H9 (cell line): ENCODE data around the gene UFM1. TPM values are rescaled to one million over a fixed set of nuclear protein-coding genes. Genes with fewer than 3 reads are reported as not detected.

Experiments used
- DNase-seq: peaks from one replicate; pipeline ENCODE4 v3.0.0-alpha.2; 2017
- H2AFZ ChIP-seq: one replicate; pipeline ENCODE4 v1.6.1; 2013; ENCODE audit warnings: mild to moderate bottlenecking, low read length, control low read depth, moderate library complexity
- H2AK5ac ChIP-seq: 2 replicates; pipeline ENCODE4 v1.6.1; 2013; ENCODE audit warnings: low read length, control low read depth, mixed read lengths; ENCODE audit not compliant: insufficient read length
- H2BK120ac ChIP-seq: one replicate; pipeline ENCODE4 v1.6.1; 2013; ENCODE audit warnings: low read depth, mild to moderate bottlenecking, low read length, control low read depth, inconsistent platforms; ENCODE audit not compliant: poor library complexity, severe bottlenecking
- H2BK12ac ChIP-seq: 2 replicates; pipeline ENCODE4 v1.6.1; 2013; ENCODE audit warnings: low read length, control low read depth, mixed read lengths, low read depth; ENCODE audit not compliant: insufficient read length
- H2BK15ac ChIP-seq: 2 replicates; pipeline ENCODE4 v1.6.1; 2013; ENCODE audit warnings: low read depth, low read length, control low read depth
- H2BK20ac ChIP-seq: one replicate; pipeline ENCODE4 v1.6.1; 2013; ENCODE audit warnings: low read depth, mild to moderate bottlenecking, low read length, control low read depth, inconsistent platforms; ENCODE audit not compliant: poor library complexity, severe bottlenecking
- H2BK5ac ChIP-seq: 2 replicates; pipeline ENCODE4 v1.6.1; 2013; ENCODE audit warnings: low read length, control low read depth, mixed read lengths; ENCODE audit not compliant: insufficient read length
- H3K14ac ChIP-seq: 2 replicates; pipeline ENCODE4 v1.6.1; 2013; ENCODE audit warnings: low read length, control low read depth; ENCODE audit not compliant: insufficient read depth
- H3K18ac ChIP-seq: 2 replicates; pipeline ENCODE4 v1.6.1; 2013; ENCODE audit warnings: low read depth, mild to moderate bottlenecking, mixed read lengths, low read length, control low read depth; ENCODE audit not compliant: insufficient read length
- H3K23ac ChIP-seq: 2 replicates; pipeline ENCODE4 v1.6.1; 2013; ENCODE audit warnings: low read length, control low read depth, mixed read lengths, low read depth; ENCODE audit not compliant: insufficient read length
- H3K23me2 ChIP-seq: 2 replicates; pipeline ENCODE4 v1.6.1; 2013; ENCODE audit warnings: low read depth, mild to moderate bottlenecking, mixed read lengths, low read length, control low read depth; ENCODE audit not compliant: insufficient read length, poor library complexity, severe bottlenecking
- H3K27ac ChIP-seq: 2 replicates; pipeline ENCODE4 v1.5.1; 2013; ENCODE audit warnings: low read length, control low read depth, mixed read lengths, low read depth; ENCODE audit not compliant: insufficient read length
- H3K27me3 ChIP-seq: 2 replicates; pipeline ENCODE4 v1.6.1; 2013; ENCODE audit warnings: low read length, control low read depth, inconsistent platforms; ENCODE audit not compliant: insufficient read depth
- H3K4ac ChIP-seq: 2 replicates; pipeline ENCODE4 v1.6.1; 2013; ENCODE audit warnings: low read depth, mild to moderate bottlenecking, control low read depth, inconsistent platforms, low read length, moderate library complexity
- H3K4me1 ChIP-seq: 2 replicates; pipeline ENCODE4 v1.6.1; 2013; ENCODE audit warnings: low read length, control low read depth, inconsistent platforms; ENCODE audit not compliant: insufficient read depth
- H3K4me2 ChIP-seq: 2 replicates; pipeline ENCODE4 v1.6.1; 2013; ENCODE audit warnings: low read length, control low read depth, mixed read lengths; ENCODE audit not compliant: insufficient read length, insufficient read depth
- H3K56ac ChIP-seq: 2 replicates; pipeline ENCODE4 v1.6.1; 2013; ENCODE audit warnings: low read depth, mild to moderate bottlenecking, mixed read lengths, low read length, control low read depth; ENCODE audit not compliant: insufficient read length
- H3K79me1 ChIP-seq: 2 replicates; pipeline ENCODE4 v1.6.1; 2013; ENCODE audit warnings: low read depth, mild to moderate bottlenecking, moderate library complexity, low read length, control low read depth, inconsistent platforms; ENCODE audit not compliant: insufficient read depth, poor library complexity, severe bottlenecking
- H3K79me2 ChIP-seq: 2 replicates; pipeline ENCODE4 v1.6.1; 2013; ENCODE audit warnings: low read length, control low read depth, inconsistent platforms; ENCODE audit not compliant: insufficient read depth
- H3K9ac ChIP-seq: 2 replicates; pipeline ENCODE4 v1.6.1; 2013; ENCODE audit warnings: low read length, control low read depth, mixed read lengths; ENCODE audit not compliant: insufficient read length; ENCODE audit errors: extremely low read depth
- H3K9me3 ChIP-seq: one replicate; pipeline ENCODE4 v1.6.1; 2013; ENCODE audit warnings: low read depth, low read length, inconsistent platforms; ENCODE audit not compliant: control insufficient read depth
- H3T11ph ChIP-seq: one replicate; pipeline ENCODE4 v1.6.1; 2013; ENCODE audit warnings: mild to moderate bottlenecking, low read length, control low read depth, inconsistent platforms
- H4K20me1 ChIP-seq: one replicate; pipeline ENCODE4 v1.6.1; 2013; ENCODE audit not compliant: control insufficient read depth, insufficient read length, insufficient read depth
- H4K5ac ChIP-seq: 2 replicates; pipeline ENCODE4 v1.6.1; 2013; ENCODE audit warnings: low read depth, mild to moderate bottlenecking, mixed read lengths, low read length, control low read depth; ENCODE audit not compliant: insufficient read length
- H4K8ac ChIP-seq: replicated peaks from 2 replicates; pipeline ENCODE4 v1.6.1; 2013; ENCODE audit warnings: low read length, control low read depth, mixed read lengths, low read depth; ENCODE audit not compliant: insufficient read length
- H4K91ac ChIP-seq: 2 replicates; pipeline ENCODE4 v1.6.1; 2013; ENCODE audit warnings: low read depth, mild to moderate bottlenecking, moderate library complexity, mixed read lengths, low read length, control low read depth; ENCODE audit not compliant: insufficient read length
- H3K27ac Mint-ChIP-seq, 3 experiments: 2 replicates in 2 of 3; 3 replicates in 1 of 3; pipeline ENCODE4 v1.8.0; 2020 to 2021; ENCODE audit warnings: mixed read lengths in 3 of 3, mild to moderate bottlenecking in 1 of 3, moderate library complexity in 1 of 3
- H3K27me3 Mint-ChIP-seq: 2 replicates; pipeline ENCODE4 v1.8.0; 2021; ENCODE audit warnings: low read depth, mild to moderate bottlenecking, moderate library complexity, mixed read lengths
- H3K36me3 Mint-ChIP-seq, 3 experiments: 2 replicates in 2 of 3; 3 replicates in 1 of 3; pipeline ENCODE4 v1.8.0; 2020 to 2021; ENCODE audit warnings: low read depth in 3 of 3, mixed read lengths in 3 of 3; ENCODE audit not compliant: insufficient read depth in 1 of 3
- H3K4me1 Mint-ChIP-seq, 2 experiments: 2 replicates each; pipeline ENCODE4 v1.8.0; 2020; ENCODE audit warnings: mixed read lengths in 2 of 2
- H3K4me3 Mint-ChIP-seq, 2 experiments: 2 replicates in 1 of 2; 3 replicates in 1 of 2; pipeline ENCODE4 v1.8.0; 2020 to 2021; ENCODE audit warnings: mild to moderate bottlenecking in 2 of 2, mixed read lengths in 2 of 2, moderate library complexity in 1 of 2
- H3K9me3 Mint-ChIP-seq, 2 experiments: 2 replicates in 1 of 2; 3 replicates in 1 of 2; pipeline ENCODE4 v1.8.0; 2020; ENCODE audit warnings: mild to moderate bottlenecking in 2 of 2, mixed read lengths in 2 of 2, moderate library complexity in 1 of 2
- CTCF ChIP-seq: fragments of 200-600 bp; sonication (generic); conservative IDR thresholded peaks from 3 replicates; pipeline ENCODE4 v1.8.0; 2021; ENCODE audit warnings: antibody characterized with exemption, mild to moderate bottlenecking
- WGBS: extraction: QIAGEN DNeasy Blood & Tissue Kit; methylation state at CpG from one replicate; pipeline ENCODE4 v1.1.7; 2013; ENCODE audit warnings: missing lambda C conversion rate, low lambda C conversion rate, mixed read lengths; ENCODE audit not compliant: insufficient read length; ENCODE audit errors: extremely low coverage; 5-methylcytosine and 5-hydroxymethylcytosine counted together
- total RNA-seq: library from RNA; stranded (reverse); gene quantifications from 2 replicates; pipeline ENCODE4 v1.2.1, GENCODE V29; 2021

Gene UFM1
- total RNA-seq, 1 experiment from 2014 or later: 57.3 TPM

GRCh38 chr13:38409771-38410170 lies 60.1 kb downstream of the UFM1 start:
- no peaks in the 10 kb centered on the region for H3K36me3 Mint-ChIP-seq
- Histone ChIP-seq H2BK5ac (no peak overlapping the region), H3K79me1 (no peaks in the 10 kb centered on the region), H3K27me3 (no peaks in the 10 kb centered on the region), H3K9me3 (no peaks in the 10 kb centered on the region), H3K27ac (no peak overlapping the region), H2BK12ac (no peak overlapping the region), H3K18ac (no peak overlapping the region), H4K91ac (no peak overlapping the region), H2AK5ac (no peak overlapping the region), H3K4ac (no peak overlapping the region), H3K4me2 (no peak overlapping the region), H4K8ac (no peak overlapping the region), H2BK20ac (no peak overlapping the region), H3K14ac (no peak overlapping the region), H3K9ac (no peak overlapping the region), H4K5ac (no peak overlapping the region), H3K23ac (no peak overlapping the region), H2BK120ac (no peak overlapping the region), H4K20me1 (no peaks in the 10 kb centered on the region), H3K56ac (no peak overlapping the region), H2AFZ (no peak overlapping the region), H3K4me1 (no peaks in the 10 kb centered on the region), H3K23me2 (no peaks in the 10 kb centered on the region), H3T11ph (no peak overlapping the region), H3K79me2 (no peaks in the 10 kb centered on the region), H2BK15ac (no peak overlapping the region)
- WGBS: no CpG with 5 or more reads among the region's 2 CpGs
- H3K27me3 Mint-ChIP-seq: no peaks in the 10 kb centered on the region
- H3K27ac Mint-ChIP-seq: no peak overlapping the region
- DNase-seq: no peak
- peaks cover 0 to 6% of the 10 kb centered on the region in 2 experiments; a peak in 2 of 4 replicates for H3K4me1 Mint-ChIP-seq
- no peak for TF ChIP-seq CTCF
- H3K9me3 Mint-ChIP-seq: no peaks in the 10 kb centered on the region
- no peak overlapping the region for H3K4me3 Mint-ChIP-seq
